Measurements from ENCODE around the gene TTYH3.
"Not testable (repeated sequence)": the region's sequence is repeated elsewhere in the genome, so short reads cannot be mapped to it uniquely, and the experiment has no call there.

TTYH3 gene

GRCh38 chr7:2691011-2691707, 59.4 kb downstream of the TTYH3 start:
- DNase-seq, result no peak

DNA sequence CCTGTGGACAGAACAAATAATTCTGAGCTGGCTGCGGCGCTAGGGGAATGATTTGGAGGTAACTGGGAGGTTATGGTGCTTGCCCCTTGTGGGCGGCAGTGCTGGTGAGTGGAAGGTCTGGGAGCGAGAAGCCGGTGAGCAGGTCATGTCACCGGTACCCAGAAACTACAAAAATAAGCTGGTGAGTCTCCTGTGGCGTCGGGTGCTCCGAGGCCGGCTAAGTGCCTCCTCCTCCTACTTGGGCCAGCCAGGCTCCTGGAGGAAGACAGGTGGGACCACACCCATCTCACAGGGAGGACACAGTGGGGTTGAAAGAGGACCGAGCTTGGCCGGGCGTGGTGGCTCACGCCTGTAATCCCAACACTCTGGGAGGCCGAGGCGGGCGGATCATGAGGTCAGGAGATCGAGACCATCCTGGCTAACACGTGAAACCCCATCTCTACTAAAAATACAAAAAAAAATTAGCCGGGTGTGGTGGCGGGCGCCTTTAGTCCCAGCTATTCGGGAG, 60.2 kb downstream of the TTYH3 start:
- not testable (repeated sequence) for DNase-seq

GRCh38 chr7:2692543-2692942, 60.8 kb downstream of the TTYH3 start:
- no peak for DNase-seq

DNA sequence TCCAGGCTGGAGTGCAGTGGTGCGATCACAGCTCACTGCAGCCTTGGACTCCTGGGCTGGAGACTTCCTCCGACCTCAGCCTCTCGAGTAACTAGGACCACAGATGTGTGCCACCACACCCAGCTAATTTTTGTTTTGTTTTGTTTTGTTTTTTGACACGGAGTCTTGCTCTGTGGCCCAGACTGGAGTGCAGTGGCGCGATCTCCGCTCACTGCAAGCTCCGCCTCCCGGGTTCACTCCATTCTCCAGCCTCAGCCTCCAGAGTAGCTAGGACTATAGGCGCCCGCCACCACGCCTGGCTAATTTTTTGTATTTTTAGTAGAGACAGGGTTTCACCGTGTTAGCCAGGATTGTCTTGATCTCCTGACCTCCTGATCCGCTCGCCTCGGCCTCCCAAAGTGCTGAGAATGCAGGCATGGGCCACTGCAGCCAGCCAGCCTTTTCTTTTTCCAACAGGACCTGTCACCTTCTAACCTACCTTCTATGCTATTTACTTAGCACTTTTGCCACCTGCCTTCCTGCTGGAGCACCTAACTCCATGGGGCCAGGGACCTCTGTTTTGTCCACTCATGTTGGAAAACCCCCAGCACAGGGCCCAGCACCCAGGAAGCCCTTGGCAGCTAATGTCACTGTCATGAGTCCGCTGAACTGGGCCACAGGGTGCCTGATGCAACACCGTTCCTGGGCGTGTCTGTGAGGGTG, 61.8 kb downstream of the TTYH3 start:
- DNase-seq, result not testable (repeated sequence)

DNA sequence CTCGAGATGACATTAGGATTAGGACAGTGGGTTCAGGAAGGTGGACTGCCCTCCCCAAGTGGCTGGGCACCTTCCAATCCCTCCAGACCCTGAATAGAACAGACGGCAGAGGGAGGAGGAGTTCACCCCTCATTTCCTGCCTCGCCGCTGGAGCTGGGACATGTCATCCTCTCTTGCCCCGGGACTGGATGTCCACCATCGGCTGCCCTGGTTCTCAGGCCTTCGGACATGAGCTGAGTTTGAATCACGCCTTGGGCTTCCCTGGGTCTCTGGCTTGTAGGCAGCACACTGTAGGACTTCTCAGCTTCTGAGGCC, 62.3 kb downstream of the TTYH3 start:
- DNase-seq, result not testable (repeated sequence)

DNA sequence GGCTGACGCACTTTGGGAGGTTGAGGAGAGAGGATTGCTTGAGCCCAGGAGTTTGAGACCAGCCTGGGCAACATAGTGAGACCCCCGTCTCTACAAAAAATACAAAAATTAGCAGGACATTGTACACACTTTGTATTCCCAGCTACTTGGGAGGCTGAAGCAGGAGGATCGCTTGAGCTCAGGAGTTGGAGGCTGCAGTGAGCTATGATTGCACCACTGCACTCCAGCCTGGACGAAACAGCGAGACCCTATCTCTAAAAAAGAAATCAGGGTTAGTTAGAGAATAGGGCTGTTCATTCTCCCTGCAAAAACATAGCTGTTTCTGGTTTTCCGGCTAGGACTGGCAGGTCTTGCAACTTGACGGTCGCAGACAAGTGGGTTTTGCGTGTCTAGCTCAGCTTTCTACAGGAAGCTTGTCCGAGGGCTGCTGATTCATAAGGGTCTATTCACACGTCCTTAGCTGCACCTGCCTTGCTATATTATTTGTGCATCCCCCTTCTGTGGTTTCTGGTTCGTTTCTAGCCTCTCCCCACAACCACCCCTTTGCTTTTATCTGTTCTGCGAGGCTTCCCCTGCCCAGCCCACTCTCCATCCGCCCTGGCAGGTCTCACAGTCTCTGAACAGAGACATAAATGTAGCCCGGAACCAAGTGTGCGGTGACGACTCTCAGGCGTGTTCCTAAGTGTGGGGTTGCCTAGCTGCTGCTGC, 66.9 kb downstream of the TTYH3 start:
- peak; percentile 52 for DNase-seq

DNA sequence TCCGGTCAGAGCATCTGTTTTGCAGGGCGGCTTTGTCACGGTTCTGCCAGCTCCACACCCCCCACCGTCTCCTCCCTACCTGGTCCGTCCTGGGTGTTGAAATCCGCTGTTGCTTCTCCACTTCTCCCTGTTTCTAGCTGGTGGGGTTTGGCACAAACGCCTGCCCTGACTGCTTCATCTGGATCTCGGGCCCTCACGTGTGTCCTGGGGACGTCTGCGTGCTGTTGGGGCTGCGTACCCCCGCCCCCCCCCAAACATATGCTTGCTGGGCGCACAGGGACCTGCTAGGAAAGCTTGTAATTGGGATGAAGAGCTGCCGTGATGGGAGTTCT, 67.5 kb downstream of the TTYH3 start:
- no peak for DNase-seq

DNA sequence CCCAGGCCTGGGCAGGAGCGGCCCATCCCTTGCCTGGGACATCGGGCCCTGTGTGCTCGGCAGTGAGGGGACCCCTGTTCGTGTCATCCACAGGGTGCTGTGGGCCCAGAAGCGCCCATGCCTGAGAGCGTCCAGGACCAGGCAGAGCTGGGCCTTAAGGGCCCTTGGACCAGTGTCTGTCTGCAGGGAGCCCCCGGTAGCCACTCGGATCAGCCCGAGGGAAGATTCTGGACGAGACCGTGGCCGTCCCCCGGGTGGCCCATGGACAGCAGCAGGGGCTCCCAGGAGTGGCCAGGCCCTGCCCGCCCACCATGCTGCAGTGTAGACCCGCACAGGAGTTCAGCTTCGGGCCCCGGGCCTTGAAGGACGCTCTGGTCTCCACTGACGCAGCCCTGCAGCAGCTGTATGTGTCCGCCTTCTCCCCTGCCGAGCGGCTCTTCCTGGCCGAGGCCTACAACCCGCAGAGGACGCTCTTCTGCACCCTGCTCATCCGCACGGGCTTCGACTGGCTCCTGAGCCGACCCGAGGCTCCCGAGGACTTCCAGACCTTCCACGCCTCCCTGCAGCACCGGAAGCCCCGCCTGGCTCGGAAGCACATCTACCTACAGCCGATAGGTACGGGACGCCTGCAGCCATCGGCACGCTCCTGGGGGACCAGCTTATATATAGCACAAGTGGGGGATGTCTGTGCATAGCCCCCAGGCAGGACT, 68.5 kb downstream of the TTYH3 start:
- no peak for DNase-seq

DNA sequence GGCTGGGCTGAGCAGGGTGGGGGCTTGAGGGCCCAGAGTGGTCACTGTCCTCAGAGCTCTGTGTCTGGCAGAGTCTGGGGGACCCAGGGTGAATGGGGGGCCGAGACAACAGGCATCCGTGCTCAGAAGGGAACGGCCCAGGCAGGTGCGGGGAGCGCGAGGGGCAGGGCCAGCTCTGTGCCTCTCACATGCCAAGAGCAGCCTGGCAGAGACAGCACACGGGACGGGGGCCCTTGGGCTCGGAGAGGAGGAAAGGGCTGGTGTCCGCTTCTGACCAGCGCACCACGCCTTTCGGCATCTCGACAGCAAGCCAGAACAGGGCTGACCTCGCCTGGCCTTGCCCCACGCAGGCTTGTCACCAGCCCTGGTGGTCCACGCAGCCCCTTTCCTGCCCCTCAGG, 69.6 kb downstream of the TTYH3 start:
- no peak for DNase-seq

DNA sequence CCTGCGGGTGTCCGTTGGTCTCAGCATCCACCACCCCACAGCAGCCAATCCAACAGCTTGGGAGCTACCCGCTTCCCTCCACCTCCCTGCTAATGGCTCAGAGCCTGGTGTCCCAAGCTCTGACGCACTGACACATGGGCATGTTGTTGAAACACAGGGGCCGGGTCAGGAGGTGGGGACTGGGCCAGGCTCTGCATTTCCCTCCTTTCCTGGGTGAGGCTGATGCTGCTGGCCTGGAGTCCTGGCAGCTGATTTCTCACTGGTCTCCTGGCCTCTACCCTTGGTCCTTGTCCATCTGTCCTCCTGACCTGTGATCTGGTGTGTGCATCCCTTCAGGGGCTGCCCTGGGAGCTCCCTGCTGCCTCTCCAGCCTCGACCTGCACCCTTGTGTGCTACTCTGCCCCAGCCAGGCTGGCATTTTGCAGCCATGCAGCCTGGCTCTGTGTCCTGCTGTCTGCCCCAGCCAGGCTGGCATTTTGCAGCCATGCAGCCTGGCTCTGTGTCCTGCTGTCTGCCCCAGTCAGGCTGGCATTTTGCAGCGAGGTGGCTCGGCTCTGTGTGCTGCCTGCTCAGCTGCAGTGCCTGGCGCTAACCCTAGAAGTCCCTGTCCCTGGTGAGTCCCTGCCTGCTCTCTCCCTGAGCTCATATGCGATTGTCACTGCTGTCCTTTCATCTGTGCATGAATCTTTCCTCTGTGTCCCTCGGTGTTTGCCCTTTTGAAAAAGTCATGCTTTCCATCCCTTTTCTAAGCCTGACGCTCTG, 70.2 kb downstream of the TTYH3 start:
- DNase-seq, result no peak

DNA sequence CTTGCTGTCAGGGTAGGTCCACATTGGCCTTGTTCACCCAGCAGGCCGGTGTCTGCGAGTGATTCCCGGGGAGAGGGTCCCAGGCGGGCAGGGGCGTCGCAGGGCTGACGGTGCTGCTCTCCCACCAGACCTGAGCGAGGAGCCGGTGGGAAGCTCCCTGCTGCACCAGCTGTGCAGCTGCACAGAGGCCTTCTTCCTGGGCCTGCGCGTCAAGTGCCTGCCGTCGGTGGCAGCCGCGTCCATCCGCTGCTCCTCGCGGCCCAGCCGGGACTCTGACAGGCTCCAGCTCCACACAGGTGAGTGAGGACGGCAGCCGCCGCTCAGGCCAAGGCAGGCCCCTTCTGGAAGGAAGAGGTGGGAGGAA, 70.8 kb downstream of the TTYH3 start:
- DNase-seq, result no peak

GRCh38 chr7:2705371-2706096, 73.7 kb downstream of the TTYH3 start:
- no peak for DNase-seq

- no peak for DNase-seq
Measured at GRCh38 chr7:2706685-2707126, 74.9 kb downstream of the TTYH3 start.

- DNase-seq, result no peak
Measured at GRCh38 chr7:2707481-2707880, 75.7 kb downstream of the TTYH3 start.

- DNase-seq, result no peak
Measured at GRCh38 chr7:2708041-2708440, 76.3 kb downstream of the TTYH3 start.

DNA sequence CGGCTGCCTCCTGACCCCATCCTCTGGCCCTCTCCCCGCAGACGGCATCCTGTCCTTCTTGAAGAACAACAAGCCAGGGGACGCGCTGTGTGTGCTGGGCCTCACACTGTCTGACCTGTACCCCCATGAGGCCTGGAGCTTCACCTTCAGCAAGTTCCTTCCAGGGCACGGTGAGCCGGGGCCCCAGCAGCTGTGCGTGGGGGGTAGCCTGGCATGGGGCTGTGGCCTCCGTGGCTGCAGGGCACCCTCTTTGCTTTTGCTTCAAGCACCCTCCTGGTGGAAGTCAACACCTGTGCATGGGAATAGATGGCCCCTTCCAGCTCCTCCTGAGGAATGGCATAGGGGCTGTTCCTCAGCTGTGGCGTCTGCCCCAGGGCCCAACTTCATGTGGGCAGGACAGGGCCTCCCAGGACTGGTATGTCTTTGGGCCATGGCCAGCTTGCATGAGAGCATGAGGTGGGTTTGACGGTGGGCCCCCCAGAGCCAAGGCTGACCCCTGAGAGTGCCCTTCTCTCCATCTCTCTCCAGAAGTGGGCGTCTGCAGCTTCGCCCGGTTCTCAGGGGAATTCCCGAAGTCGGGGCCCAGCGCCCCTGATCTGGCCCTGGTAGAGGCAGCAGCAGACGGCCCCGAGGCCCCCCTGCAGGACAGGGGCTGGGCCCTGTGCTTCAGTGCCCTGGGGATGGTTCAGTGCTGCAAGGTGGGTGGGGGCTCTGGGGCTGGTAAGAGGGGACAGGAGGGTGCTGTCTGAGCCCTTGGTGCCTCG, 76.9 kb downstream of the TTYH3 start:
- no peak for DNase-seq

DNA sequence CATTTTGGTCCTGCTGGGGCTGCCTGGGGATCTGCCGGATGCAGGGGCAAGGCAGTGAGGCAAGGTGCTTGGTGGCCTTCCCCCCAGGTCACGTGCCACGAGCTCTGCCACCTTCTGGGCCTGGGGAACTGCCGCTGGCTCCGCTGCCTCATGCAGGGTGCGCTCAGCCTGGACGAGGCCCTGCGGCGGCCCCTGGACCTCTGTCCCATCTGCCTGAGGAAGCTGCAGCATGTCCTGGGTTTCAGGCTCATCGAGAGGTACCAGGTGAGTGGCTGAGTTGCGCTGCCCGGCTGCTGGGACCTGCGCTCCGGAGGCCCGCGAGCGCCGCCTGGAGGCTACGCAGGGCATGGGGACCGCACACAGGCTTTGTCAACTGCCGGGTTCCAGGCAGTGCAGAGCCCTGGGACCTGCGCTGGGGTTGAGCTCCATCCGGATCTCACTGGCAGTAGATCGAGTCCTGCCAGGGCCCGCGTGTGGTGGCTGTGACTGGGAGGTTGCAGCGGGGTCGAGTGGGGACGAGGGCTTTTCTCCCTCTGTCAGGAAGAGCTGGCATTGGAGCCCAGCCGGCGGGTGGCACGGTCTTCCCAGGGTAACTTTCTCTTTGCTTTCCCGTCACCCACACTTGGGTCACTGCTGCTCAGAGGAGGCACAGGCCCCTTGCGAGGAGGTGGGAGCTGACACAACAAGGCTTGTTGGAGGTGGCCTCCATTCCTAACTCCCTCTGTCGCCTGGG, 77.9 kb downstream of the TTYH3 start:
- peak; percentile 78 for DNase-seq

GRCh38 chr7:2710286-2710655, 78.5 kb downstream of the TTYH3 start:
- peak; percentile 39 for DNase-seq

DNA sequence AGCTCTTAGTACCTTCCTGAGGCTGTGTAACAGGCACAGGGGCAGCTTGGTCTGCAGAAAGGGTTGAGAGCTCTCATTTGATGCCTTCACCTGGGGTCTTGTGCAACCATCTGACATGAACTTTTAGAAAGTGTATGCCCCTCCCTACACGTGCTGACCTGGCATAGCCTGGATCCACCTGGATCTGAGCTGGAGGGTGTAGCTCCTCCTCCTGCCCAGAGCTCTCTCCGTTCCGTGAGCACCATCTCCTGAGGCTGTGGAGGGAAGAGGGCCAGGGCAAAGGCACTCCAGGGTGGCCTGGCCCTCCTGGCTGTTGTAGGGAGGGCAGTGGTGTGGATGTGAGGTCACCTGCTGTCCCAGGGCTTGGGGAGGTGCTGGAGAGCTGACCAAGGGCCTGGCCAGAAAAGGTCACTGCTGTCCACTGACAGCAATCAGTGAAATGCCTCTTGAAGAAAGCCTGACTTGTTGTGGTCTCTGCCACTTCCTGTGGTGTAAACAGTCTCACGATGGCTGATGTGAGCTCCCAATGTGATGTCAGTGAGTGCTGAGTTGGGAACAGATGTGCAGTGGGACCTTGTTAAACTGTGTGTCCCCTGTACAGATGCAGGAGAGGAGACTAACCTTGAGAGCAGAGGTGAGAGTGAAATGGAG, 79.2 kb downstream of the TTYH3 start:
- DNase-seq, result peak; percentile 27
